Bronchial epithelial cell (primary cell): ENCODE results near the gene KCNA4. TPM values are rescaled to one million over a fixed set of nuclear protein-coding genes. Genes with fewer than 3 reads are reported as not detected.

Experiments
- DNase-seq: peaks from one replicate; pipeline ENCODE4 v3.0.0-alpha.2; 2010; ENCODE audit warnings: low read depth
- FAIRE-seq: peaks from 2 replicates; lab custom pipeline; 2011; peaks lifted over from hg19 to GRCh38; lab: Jason Lieb, UNC
- H3K27me3 ChIP-seq: 2 replicates; pipeline ENCODE4 v1.5.1; 2011; ENCODE audit warnings: low read length; ENCODE audit not compliant: control insufficient read depth, insufficient read depth
- H3K36me3 ChIP-seq: 2 replicates; pipeline ENCODE4 v1.5.1; 2011; ENCODE audit warnings: low read length; ENCODE audit not compliant: control insufficient read depth, insufficient read depth
- H3K4me3 ChIP-seq: 2 replicates; pipeline ENCODE4 v1.5.1; 2011; ENCODE audit warnings: mild to moderate bottlenecking, low read depth, low read length, control low read depth
- total RNA-seq: library from RNA; depleted of rRNA; stranded (reverse); fragments of >200 nt; gene quantifications from 2 replicates; pipeline ENCODE4 v1.2.1, GENCODE V29; 2014
- TF ChIP-seq, protein P1 (sequence below): IDR thresholded peaks from 2 replicates; pipeline ENCODE4 v1.5.1; 2011; ENCODE audit warnings: mild to moderate bottlenecking, moderate library complexity, low read length, control low read depth, inconsistent platforms; ENCODE audit not compliant: insufficient read depth, severe bottlenecking

KCNA4 gene
- total RNA-seq, 1 donor from 2014 or later: not detected

DNA sequence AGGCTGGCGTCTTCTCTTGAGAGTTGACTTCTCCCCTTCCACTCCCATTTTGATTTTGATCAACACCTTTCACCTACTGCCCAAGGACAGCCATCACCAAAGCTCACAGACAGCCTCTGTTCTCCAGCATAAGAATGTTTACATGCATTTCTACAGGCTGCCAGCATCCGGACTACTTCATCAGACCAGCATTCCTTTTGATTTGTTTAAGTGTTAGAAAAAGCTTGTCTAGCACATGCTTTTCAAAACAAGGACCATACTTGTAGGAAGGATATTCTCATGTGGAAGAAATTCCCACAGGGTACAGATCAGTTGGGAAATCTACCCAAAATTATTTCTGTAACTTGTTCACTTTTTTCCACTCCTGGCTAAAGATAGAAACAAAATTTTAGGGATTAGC lies 6.2 kb upstream of the KCNA4 start:
- Histone ChIP-seq H3K27me3 (no peaks in the 10 kb centered on the region), H3K36me3 (no peaks in the 10 kb centered on the region), H3K4me3 (no peak overlapping the region)
- DNase-seq (no peak), FAIRE-seq (no peak)
- TF ChIP-seq, protein P1, sequence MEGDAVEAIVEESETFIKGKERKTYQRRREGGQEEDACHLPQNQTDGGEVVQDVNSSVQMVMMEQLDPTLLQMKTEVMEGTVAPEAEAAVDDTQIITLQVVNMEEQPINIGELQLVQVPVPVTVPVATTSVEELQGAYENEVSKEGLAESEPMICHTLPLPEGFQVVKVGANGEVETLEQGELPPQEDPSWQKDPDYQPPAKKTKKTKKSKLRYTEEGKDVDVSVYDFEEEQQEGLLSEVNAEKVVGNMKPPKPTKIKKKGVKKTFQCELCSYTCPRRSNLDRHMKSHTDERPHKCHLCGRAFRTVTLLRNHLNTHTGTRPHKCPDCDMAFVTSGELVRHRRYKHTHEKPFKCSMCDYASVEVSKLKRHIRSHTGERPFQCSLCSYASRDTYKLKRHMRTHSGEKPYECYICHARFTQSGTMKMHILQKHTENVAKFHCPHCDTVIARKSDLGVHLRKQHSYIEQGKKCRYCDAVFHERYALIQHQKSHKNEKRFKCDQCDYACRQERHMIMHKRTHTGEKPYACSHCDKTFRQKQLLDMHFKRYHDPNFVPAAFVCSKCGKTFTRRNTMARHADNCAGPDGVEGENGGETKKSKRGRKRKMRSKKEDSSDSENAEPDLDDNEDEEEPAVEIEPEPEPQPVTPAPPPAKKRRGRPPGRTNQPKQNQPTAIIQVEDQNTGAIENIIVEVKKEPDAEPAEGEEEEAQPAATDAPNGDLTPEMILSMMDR: no peak

DNA sequence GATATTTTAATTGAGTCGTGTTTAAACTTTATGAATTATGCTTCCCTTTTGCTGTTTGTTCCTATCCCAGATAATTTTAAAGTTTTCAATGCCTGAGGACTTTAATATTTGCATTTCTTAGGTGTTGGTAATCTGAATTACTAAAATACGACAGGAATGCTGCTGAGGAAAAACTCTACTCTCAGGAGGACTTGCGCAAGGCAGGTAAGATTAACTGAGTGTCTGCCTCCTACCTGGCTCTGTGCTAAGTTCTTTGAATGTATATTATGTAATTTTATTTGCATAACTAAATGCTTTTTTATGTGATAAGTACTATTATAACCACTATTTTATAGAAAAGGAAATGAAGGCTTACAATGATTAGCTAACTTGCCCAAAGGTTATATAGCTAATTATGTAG lies 2.7 kb upstream of the KCNA4 start:
- FAIRE-seq (no peak), DNase-seq (no peak)
- TF ChIP-seq, protein P1: no peak
- H3K27me3 ChIP-seq: peaks cover 5% of the 10 kb centered on the region
- no peaks in the 10 kb centered on the region for H3K36me3 ChIP-seq
- H3K4me3 ChIP-seq: no peak overlapping the region

DNA sequence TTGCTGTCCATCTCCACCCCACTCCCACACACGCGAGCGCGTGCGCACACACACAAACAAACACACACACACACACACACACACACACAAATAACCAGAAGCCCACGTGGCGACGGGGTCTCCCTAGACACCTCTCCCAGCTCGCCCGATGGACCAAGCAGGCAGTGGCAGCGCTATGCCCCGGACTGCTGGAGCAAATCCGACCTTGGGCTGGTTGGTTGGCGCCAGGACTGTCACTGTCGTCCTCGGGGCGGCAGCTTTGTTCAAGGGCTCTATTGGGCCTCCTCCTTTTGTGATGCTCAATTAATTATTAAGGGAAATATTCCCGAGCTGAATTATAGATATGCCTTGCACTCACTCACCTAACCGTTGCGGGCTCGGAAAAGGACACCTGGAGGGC lies 1.7 kb upstream of the KCNA4 start:
- TF ChIP-seq, protein P1: no peak
- peaks cover 5% of the 10 kb centered on the region for H3K27me3 ChIP-seq
- DNase-seq (no peak), FAIRE-seq (no peak)
- no peak overlapping the region for H3K4me3 ChIP-seq
- H3K36me3 ChIP-seq: no peaks in the 10 kb centered on the region

DNA sequence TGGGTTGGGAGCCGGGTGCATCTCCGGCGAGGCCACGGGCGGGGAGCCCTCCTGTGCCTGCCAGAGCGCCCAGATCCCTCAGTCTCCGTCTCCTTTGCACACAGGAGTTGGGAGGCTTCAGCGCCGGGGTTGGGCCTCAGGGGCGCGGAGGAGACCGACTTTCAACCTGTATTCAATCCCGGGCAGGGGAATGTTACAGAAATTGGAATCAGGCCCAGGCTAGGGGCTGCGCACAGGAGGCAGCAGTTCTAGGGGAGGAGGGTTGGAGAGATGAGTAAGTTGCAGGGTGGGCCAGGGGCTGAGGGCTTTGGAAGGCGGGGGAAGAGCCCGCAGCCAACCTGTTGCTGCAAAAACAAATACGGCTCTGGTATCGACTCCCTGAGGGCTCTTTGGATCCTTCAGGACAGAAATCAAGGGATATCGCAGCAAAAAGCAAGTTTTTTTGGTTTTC lies 640 bp upstream of the KCNA4 start:
- DNase-seq (no peak), FAIRE-seq (no peak)
- no peak overlapping the region for H3K4me3 ChIP-seq
- H3K36me3 ChIP-seq: no peaks in the 10 kb centered on the region
- H3K27me3 ChIP-seq: peaks cover 5% of the 10 kb centered on the region
- TF ChIP-seq, protein P1: no peak

DNA sequence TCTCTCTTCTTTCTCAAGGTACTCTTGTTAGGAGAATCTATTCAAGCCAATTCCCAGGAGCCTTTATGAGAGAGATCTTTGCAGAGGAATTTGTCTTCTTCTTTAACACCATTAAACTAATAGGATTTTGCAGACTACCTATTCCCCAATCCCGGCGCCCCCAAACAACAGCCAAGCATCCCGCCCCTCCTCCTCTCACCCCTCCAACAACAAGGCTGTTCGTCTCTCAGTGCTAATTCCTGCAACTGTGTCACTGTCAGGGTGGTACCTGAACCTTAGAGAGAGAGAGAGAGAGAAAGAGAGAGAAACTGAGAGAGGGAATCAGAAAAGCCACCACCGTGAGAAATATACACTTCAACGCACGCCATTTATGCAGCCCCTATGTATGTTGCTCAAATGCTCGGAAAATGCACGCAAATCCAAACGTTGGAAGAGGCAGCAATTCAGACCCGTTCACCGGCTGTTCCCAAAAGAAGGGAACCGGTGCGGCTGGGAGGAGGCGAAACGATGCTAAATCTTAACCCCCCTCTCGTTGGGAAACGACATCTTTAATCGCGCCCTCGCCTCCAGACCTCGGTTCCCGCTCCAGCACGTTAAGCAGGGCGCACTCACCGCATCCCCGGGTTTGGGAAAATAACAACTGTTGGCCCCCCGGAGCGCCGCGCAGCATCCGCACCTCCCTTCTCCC lies 961 bp downstream of the KCNA4 start:
- DNase-seq (no peak), FAIRE-seq (no peak)
- no peaks in the 10 kb centered on the region for H3K36me3 ChIP-seq
- H3K4me3 ChIP-seq: no peak overlapping the region
- H3K27me3 ChIP-seq: peaks cover 5% of the 10 kb centered on the region
- TF ChIP-seq, protein P1: no peak

DNA sequence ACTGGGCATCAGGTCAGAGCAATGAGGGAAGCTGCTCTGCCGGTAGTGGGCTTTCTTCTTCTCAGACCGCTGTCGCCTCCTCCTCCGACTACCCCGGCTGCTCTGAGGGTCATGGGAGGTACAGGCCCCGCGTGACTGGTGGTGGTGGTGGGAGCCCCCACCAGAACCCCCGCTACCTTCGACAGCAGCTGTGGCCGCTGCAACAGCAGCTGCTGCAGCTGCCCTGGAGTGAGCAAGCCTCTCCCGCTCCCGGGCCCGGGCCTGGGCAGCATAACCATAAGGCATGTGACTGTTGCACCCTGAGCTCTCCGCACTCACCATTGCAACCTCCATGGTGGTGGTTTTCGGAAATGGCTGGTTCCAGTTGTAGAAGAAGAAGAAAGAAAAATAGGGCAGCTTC lies 4.5 kb downstream of the KCNA4 start:
- Histone ChIP-seq H3K4me3 (no peak overlapping the region), H3K36me3 (no peaks in the 10 kb centered on the region), H3K27me3 (peaks cover 5% of the 10 kb centered on the region)
- DNase-seq: no peak
- TF ChIP-seq, protein P1: no peak
- no peak for FAIRE-seq
